NCI-H2196 (cell line): ENCODE data around the gene PDZD7.

Experiments used
- DNase-seq: peaks from one replicate; lab custom pipeline; 2025; ENCODE audit not compliant: unreplicated experiment; lab: John Stamatoyannopoulos, UW

PDZD7 gene

DNA sequence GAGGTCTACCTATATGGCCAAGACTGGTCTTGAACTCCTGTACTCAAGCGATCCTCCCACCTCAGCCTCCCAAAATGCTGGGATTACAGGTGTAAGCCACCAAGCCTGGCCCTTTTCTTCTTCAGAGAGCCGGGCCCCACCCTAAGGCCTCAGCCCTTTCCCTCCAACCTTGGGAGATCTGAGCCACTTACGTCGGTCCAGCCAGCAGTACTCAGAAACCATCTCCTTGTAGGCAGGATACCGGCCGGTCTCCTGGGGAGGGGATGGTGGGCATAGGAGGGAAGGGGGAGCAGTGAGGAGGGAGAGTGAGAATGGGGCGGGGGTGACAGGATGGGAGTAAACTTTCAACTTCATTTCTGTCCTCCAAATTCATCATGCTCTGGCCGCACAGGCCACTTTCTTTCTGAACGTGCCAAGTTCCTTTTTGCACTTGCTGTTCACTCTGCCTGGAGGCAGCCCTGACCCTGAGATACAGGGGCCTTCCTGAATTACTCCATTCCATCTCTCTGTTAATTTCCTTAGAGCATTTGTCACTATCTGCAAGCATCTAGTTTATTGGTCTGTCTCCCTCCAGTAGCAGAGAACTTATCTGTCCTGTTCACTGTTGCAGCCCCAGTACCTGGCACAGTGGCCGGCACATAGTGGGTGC lies 10.4 kb downstream of the PDZD7 start:
- DNase-seq, result no peak

DNA sequence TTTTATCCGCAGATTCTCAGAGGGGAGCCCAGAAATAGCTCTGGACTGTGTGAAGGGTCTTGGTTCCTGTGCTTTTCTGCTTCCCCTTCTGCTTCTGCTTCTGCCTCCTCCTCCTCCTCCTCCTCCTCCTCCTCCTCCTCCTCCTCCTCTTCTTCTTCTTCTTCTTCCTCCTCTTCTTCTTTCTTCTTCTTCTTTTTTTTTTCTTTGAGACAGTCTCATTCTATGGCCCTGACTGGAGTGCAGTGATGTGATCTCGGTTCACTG lies 11.6 kb downstream of the PDZD7 start:
- DNase-seq, result no peak

DNA sequence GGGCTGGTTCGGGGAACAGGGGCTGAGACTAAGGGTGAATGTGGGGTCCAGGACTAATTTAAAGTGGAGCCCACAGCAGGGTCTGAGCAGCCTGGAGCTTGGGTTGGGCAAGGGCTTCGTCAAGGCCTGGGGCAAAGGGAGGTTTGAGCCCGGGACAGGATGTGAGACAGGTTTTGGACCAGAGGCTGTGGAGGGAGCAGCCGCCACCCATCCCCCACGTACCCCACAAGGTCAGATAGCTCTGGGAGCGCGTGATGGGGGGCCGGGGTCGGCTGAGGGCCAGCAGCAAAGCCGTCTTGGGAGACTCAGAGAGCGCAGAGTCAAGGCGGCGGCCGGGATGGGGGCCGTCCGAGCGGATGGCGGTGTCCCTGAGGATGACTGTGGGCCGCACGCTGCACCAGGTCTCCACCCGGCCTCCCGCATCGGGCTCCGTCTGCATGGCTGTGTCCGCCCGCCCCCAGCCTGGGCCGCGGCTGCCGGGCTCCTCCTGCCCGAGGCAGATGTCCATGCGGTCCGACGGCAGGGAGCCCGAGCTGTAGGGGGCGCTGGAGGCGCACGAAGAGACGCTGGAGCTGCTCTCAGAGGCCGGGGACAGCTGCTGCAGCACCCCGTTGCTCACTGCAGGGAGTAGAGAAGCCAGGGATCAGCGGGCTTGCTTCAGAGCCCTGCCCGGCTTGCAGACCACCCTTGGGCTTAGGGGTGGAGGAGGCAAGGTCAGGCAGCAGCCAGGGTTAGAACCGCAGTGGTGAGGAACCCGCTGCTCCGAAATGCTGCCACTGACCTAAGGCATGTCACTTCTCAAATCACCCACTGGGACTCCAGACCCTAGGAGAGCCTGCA lies 12.1 kb downstream of the PDZD7 start:
- peak; percentile 79 for DNase-seq

DNA sequence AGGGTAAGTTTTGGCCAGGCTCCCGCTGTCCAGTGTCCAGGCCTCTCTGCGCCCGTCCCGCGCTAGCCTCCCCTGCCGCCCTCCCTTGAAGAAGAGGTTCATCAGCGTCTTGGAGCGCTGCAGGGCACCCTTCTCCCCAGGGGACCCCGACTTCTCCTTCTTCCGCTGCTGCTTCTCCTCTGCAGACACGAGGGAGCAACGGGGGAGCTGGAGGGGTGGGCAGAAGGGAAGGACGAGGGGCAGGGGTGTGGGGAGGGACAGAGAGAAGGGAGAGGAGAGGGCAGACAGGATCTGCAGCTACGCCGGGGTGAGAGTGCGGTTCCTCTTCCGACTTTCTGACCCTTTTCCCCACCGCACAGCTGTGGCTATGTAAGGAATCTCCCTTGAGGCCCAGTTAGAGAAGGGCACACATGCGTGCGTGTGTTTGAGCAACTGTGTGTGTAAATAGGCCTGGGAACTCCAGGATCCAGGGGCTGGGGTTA lies 12.8 kb downstream of the PDZD7 start:
- DNase-seq, result no peak

DNA sequence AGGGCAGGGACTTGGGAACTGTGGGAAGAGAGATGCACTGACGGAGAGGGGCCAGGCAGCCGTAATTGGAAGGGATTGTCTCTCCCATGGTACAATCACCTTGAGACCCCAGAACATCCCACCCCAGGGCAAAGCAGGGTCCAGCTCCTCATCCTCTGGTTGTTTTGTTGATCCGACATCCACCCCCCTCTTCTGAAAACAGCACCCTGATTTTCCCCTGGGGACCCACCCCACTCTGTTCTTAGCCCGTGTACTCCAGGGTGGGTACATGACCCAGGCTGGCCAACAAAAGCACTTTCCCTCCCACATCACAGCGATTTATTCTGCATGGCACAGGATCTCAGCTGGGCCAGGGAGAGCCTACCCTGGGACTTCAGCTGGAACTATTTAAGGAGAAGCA lies 14.1 kb downstream of the PDZD7 start:
- DNase-seq, result no peak

DNA sequence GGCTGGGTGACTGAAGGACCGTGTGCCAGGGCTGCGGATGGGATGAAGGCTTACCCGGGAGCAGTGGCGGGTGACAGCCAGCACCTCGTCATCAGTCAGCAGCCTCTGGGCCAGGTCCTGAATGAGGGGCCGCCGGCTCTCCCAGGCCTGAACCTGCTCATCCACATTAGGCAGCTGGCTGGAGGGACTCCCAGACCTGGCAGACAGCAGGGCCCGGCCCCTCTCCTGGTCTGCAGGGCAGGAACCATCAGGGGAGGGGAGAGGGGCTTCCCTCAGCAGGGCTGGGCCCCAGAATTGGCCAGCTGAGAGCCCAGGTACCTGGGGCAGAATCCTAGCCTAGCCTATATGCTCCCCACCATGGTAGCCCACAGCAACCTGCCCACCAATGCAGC lies 15.4 kb downstream of the PDZD7 start:
- no peak for DNase-seq

DNA sequence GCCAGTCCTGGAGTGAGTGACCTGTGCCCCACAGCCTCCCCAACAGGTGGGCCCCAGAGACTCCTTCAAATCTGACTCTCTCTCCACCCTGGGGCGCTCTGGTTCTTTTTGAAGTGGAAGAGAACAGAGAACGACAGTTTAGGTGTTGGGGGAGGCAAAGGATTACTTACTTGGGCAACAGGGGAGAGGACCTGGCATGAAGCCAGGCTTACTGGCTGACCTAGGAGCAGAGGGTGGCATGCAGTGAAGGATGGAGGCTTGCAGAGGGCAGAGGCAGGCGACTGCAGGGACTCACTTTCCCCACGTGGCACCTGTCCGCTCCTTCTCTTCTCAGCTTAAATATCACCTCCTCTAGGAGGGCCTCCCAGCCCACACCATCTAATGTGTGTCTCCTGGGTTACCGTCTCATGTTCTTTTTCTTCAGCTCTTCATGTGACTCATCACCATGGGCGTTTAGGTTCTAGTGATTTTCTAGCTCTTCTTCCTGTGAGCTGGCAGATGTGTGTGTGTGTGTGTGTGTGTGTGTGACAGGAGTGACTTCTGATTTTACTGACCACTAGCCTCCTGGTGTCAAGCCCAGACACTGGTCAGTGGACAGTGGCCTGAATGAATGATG lies 15.9 kb downstream of the PDZD7 start:
- DNase-seq, result no peak

DNA sequence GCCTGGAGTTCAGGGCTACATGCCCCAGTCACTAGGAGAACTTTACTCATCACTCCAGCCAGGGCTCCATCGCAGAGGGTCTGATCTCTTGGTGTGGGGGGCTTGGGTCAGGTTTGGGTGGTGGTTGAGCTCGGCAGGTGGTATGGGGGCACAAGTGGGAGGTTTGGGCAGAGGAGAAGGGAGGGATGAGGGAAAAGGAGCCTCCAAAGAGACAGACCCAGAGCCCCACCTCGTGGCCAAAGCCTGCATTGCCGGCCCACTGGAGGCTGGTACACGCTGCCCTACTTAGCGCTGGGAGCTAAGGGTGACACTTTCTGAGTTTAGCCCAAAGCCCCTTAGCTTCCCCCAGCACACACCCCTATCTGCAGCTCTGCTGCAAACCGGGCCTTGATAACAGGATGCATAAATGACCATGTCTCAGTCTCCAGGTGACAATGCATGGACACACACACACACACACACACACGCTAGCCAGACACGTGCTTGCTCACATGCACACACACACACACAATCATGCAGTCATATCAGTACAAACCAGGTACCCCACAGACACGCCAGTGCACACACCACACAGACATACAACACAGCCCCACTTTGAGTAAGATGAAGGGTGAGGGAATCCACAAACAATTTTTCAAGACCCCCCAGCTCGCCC lies 16.6 kb downstream of the PDZD7 start:
- DNase-seq, result peak; percentile 23

DNA sequence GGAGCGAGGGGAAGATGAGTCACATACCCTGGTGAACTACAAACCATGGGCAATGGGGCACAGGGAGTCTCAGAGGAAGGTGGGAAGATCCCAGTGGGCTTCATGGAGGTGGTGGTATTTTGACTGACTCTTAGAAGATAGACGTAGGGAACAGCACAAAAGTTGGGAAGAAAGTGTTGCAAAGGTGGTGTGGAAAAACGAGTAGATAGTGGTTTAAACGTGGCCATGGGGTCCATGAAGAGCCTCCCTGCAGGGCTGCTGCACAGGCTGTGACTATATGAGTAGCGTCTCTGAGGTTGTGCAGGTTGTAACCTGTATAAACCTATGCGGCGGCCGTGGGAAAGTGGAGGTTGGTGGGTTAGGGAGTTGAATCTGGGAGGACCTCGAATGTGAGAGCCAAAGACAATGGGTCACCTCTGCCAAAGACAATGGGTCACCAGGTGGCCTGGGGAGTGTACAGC lies 17.5 kb downstream of the PDZD7 start:
- no peak for DNase-seq

DNA sequence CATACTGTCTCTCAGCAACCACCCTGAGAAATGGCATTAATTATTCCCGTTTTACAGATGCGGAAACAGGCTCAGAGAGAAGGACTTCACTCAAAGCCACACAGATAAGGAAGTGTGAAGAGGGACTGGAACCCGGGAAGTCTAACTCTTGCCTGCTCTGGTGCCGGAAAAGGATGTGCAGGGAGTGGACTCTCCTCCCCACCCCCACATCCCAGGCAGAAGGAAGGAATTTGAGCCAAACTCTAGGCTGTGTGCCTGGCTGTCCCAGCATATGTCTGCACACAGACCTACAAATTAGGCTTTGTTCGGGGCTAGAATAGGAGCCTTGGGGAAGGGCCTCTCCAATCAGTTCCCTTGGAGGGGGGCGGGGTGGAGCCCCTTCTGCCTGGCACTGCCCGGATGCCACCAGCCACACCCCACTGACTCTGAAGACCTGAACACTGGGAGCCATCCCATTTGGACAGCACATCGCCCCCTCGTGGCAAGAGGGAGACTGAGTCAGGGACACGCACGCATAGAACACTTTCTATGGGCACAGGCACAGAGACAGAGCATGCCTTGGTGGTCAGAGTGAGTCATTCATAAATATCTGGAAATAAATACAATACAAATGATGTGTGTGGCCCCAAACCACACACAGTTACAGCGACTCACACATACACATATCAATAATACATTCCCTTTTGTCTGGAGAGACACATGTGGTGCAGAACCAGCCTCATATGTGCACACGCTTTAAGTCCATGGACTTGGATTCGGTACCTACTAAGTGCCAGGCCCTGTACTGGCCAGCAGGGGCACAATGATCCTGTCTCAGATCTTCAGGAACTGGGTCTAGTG lies 18.2 kb downstream of the PDZD7 start:
- peak; percentile 57 for DNase-seq

DNA sequence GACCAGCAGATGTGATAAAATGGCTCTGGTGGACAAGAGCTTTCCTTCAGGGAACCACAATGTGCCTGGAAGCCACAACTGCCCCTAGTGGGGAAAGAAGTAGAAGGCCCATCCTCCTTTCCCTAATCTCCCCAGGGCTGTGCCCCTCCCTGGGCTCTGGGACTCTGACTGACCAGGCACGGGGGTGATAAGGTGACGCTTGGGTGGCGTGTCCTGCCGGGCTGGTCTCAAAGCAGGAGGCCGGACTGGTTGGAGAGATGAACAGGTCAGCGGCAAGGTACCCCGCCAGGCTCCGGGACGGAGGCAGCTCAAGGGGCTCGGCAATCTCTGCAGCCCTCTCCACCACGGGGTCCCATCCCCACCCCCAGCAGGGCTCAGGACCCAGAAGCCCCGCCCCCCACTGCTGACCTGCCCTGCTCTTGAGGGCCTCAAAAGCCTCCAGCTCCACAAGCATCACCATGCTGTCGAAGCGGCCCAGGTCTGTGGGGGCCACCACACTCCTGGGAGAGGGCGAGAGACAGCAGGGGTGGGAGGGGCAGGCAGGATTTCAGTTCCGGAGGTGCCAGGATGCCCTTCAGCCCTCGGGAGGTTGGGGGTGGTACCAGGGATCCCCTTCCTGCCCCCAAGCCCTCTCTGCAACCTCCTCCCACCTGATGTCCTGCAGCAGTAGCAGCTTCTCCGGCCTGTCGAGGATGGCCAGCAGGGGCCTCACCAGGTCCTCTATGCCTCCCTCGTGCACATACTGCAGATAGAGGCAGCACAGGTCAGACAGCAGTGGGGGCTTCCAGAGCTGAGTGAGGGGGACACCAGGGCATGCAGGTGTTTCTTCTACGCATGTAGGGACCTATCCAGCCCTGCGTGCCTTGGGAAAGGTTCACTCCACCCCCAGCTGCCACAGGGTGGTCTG lies 19.2 kb downstream of the PDZD7 start:
- no peak for DNase-seq

DNA sequence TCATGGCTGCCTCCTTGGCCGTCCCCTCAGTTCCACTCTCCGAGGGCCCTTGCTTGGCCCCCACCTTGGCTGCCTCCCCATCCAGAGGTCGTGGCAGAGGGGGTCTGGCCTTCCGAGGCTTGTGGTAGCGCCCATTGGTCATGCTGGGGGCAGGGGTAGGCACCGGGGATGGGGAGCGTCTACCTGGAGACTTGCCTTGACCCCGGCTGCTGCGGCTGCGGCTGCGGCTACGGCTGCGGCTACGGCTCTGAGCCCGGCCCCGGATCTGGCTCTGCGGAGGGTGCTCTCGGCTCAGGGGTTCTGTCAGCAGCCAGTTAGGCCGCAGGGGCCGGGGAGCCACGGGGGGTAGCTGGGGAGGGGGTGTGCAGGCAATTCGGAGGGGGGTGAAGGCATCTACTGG lies 20.6 kb downstream of the PDZD7 start:
- no peak for DNase-seq

DNA sequence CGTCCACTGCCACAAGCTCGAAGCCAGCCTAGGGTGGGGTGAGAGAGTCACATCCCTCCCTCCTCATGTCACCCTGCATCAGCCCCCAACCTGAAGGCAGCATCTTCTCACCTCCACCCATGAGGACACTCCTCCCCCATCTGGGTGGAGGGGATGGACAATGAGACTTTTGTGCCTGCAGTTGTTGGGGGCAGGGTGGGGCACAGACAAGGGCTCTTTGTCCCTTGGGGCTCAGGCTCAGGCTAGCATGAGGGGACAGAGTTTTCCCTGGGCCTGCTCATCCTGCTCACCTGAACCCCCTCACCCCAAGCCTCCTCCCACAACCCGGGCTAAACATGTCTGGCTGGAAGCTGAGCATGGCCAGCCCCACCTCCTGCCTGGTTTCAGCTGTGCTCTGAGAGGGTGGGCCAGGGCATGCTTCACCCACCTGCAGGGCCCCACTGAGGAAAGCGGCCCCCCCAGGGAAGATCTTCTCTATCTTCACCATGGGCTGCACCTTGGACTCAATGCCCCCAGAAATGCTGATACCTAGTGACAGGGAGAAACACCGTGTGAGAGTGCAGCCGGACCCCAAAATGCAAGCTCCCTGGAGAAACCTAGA lies 22.0 kb downstream of the PDZD7 start:
- no peak for DNase-seq

DNA sequence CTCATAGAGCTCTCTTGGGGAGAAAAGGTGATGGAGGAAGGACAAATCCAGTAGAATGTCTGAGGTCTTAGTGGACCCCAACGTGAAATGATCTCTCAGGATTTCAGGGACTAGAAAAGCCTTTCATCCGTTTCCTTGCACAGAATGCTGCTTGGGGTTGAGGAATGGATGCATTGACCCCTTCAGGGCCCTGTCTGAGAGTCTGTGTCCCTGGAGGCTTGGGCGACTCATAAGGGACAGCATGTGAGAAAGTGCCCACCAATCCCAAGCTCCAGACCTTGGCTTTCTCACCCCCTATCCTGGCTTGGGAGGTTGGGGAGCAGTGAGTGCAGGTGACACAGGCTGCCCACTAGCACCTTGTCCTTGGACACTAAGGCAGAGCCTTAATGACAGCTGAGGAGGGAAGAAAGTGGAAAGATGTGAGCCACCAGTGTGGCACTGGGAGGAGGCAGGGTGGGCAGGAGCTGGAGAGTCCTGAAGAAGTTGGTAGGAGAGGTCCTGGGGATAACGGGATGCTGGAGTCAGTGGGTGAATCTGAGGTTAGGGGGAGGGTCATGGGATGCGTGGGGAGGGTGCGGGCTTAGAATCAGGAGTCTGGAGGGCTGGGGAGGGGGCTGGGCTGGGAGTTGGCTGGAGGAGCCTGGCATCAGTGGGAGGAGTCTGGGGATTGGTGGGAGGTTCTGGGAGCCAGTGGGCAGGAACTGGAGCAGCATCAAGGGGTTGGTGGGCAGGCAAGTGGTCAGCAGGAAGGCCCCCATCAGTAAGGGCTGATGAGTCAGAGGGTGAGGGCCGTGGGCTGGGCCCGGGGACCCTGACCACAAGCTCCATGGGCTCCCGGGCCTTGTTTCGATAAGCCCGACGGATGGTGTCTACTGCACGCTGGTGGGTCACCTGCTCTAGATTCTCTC lies 22.8 kb downstream of the PDZD7 start:
- DNase-seq, result no peak

DNA sequence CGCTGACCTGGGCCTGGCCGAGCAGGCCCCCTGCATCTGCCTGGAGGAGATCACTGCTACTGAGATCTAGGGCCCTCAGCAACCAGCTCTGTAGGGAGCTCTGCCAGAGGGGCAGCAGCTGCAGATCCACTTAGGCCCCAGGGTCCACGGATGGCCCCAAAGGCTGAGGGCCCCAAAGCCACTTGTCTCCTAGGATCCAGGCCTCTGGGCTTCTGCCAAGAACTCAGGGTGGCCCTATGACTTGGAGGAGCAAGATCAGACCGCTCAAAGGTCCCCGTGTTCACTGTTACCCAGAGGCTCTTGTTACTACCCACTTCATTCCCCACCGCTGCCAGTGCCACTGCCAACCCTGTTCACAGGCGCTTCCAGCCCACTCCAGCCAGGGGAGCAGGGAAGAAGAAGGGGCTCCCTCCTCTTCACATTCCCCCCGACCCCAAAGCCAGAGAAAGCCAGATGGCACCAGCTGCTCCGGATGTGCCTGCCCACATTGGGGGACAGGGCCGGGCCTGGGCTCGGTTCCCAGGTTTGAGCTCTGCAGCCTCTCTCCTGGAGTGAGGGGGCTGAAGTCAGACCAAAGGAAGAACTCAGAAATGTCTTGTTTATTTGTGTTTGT lies 23.7 kb downstream of the PDZD7 start:
- DNase-seq, result no peak

DNA sequence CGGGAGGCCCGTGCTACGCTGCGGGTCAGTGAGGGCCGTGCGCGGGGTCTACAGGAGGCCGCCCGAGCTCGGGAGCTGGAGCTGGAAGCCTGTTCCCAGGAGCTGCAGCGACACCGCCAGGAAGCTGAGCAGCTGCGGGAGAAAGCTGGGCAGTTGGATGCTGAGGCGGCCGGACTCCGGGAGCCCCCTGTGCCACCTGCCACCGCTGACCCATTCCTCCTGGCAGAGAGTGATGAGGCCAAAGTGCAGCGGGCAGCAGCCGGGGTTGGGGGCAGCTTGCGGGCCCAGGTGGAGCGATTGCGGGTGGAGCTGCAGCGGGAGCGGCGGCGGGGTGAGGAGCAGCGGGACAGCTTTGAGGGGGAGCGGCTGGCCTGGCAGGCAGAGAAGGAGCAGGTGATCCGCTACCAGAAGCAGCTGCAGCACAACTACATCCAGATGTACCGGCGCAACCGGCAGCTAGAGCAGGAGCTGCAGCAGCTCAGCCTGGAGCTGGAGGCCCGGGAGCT lies 24.3 kb downstream of the PDZD7 start:
- no peak for DNase-seq

DNA sequence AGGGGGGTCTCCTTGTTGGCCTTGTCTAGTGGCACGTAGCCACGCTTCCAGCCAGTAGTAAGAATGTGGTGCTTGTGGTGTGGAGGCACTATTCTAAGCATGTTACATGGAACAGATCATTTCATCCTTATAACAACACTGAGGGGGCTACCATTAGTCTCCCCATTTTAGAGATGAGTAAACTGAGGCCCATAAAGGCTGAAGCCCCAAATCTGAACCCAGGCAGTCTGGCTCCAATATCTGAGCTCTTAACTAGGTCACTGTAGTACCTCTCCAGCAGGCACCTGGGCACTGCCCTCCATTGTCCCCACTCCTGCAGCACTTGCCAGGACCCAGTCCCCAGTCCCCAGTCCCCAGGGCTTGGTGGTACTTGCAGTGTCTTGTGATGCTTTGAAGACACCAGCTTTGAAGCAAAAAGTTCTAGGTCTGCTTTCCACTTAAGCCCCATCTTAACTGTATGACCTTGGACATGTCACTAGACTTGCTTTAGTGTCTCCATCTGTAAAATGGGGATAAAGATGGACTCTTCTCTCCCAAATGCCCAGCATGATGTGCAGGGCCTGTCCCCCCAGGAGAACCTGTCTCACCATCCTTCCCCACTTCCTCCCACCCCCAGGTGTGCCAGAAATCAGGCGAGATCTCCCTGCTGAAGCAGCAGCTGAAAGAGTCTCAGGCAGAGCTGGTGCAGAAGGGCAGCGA lies 24.9 kb downstream of the PDZD7 start:
- no peak for DNase-seq
